Keratinocyte (primary cell): Measurements from ENCODE around the gene ATP2C1.

ENCODE experiments used
- EZH2 ChIP-seq: IDR thresholded peaks from one replicate; pipeline ENCODE4 v1.6.1; 2012; ENCODE audit warnings: inconsistent platforms, mild to moderate bottlenecking, low read length, moderate library complexity
- TF ChIP-seq, protein P1 (sequence below), 3 experiments: IDR thresholded peaks in 1 of 3; conservative IDR thresholded peaks in 1 of 3; optimal IDR thresholded peaks in 1 of 3; 2 replicates in 2 of 3; 3 replicates in 1 of 3; pipeline versions ENCODE3 to v1.5.1; 2011; ENCODE audit warnings: low read length in 3 of 3, mild to moderate bottlenecking in 3 of 3, moderate library complexity in 2 of 3, control low read depth in 1 of 3, inconsistent platforms in 1 of 3; ENCODE audit not compliant: insufficient read depth in 2 of 3; ENCODE audit errors: extremely low read depth in 1 of 3

DNA sequence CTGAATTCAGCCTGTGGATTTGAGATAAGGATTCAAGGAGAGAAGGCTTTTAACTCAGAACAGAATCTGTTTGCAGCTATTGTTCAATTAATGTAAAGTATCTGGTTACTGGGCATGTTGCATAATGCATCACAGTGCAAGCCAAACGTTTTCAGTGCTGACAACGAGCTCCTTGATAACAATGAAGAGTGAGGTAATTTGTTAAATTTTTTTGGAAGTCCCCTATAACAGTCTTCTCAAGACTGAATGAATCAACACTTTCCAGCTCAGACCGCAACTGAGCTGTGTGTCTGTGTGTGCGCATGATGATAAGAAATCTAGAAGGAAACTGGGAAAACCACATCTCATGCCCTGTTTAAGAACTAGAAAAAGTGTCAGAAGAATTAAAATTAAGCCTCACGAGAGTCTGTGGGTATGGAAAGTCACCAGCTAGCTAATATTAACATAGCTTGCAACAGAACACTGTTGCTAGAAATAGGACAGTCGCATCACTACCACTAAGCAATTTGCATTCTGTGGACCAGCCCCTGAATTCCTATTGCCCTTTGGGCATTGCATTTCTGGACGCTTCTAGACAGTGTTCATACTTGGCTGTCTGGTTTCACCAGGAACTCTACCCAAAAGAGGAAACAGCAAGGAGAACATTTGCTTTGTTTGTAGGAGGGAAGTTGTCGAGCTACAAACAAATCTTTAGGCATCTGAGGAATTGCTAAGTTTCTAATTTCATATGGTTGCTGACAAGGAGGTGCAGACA lies 43.7 kb upstream of the ATP2C1 start:
- TF ChIP-seq, protein P1, sequence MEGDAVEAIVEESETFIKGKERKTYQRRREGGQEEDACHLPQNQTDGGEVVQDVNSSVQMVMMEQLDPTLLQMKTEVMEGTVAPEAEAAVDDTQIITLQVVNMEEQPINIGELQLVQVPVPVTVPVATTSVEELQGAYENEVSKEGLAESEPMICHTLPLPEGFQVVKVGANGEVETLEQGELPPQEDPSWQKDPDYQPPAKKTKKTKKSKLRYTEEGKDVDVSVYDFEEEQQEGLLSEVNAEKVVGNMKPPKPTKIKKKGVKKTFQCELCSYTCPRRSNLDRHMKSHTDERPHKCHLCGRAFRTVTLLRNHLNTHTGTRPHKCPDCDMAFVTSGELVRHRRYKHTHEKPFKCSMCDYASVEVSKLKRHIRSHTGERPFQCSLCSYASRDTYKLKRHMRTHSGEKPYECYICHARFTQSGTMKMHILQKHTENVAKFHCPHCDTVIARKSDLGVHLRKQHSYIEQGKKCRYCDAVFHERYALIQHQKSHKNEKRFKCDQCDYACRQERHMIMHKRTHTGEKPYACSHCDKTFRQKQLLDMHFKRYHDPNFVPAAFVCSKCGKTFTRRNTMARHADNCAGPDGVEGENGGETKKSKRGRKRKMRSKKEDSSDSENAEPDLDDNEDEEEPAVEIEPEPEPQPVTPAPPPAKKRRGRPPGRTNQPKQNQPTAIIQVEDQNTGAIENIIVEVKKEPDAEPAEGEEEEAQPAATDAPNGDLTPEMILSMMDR (optimal IDR thresholded peaks at IDR 0.05 in 1 of 3, IDR thresholded peaks at IDR 0.05 in 1 of 3, conservative IDR thresholded peaks at IDR 0.05 in 1 of 3; ENCODE audit: extremely low read depth in 1 of 3, insufficient read depth in 2 of 3, low read length in 3 of 3): no peak
- TF ChIP-seq EZH2: no peak
